ENCODE measurements around the gene CFLAR. TPM values are rescaled to one million over a fixed set of nuclear protein-coding genes. Genes with fewer than 3 reads are reported as not detected.
A peak's percentile ranks its signal among the peaks of the same experiment; 100 is the strongest.

Gene CFLAR
- total and polyA plus RNA-seq, 2 experiments from 2014 or later: 5.1 to 13.5 TPM

DNA sequence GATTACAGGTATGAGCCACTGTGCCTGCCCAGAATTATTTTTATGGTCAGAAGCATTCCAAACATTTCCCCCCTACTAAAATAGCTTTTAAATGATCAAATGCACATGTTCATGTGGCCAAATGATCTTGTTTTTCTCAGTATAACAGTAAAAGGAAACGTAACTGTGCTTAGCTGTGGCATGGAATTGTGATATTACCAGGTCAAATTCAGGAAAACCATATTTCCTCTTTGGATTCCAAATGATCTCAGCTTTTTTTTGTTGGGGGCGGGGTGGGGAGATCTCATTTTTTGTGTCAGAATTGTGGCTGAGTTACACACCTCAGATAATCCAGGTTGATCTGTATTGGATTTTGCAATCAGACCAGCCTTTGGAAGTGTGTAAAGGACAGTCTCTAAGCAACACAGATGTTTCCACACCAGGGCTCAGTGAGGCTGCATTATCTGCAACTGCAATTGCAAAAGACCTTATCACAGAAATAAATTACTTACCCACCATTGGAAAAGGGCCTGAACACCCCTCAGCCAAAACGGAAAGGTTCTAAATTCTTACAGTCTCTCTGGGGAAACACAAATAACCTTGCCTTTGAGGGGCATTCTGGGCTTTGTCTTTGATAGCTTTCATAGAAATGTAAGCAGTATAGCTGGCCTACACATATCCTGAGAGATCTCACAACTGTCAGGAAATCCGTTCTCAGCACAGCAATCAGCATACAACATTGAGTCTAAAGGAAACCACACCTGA lies 75.3 kb downstream of the CFLAR start:
- Histone ChIP-seq H3K27me3 (no peaks in the 10 kb centered on the region), H3K9me3 (ENCODE audit: low read depth) (no peaks in the 10 kb centered on the region), H3K4me1 (ENCODE audit: low read depth) (no peaks in the 10 kb centered on the region), H3K27ac (peak overlapping the region; percentile 48), H3K36me3 (no peaks in the 10 kb centered on the region), H3K4me3 (no peak overlapping the region)
- peak in 1 of 2 donors; percentile 87 for DNase-seq (ENCODE audit: low read depth in 1 of 2, low spot score in 1 of 2)
- no peak for TF ChIP-seq CTCF (IDR thresholded peaks at IDR 0.05; ENCODE audit: low read depth, low read length)

GRCh38 chr2:201194097-201194496 lies 78.1 kb downstream of the CFLAR start:
- Histone ChIP-seq H3K36me3 (no peaks in the 10 kb centered on the region), H3K27ac (no peak overlapping the region), H3K4me1 (ENCODE audit: low read depth) (no peaks in the 10 kb centered on the region), H3K9me3 (ENCODE audit: low read depth) (no peaks in the 10 kb centered on the region), H3K4me3 (no peak overlapping the region), H3K27me3 (no peaks in the 10 kb centered on the region)
- no peak for DNase-seq (ENCODE audit: low read depth in 1 of 2, low spot score in 1 of 2)
- no peak for TF ChIP-seq CTCF (IDR thresholded peaks at IDR 0.05; ENCODE audit: low read depth, low read length)

GRCh38 chr2:201195331-201195730 lies 79.4 kb downstream of the CFLAR start:
- no peaks in the 10 kb centered on the region for H3K36me3 ChIP-seq
- no peak overlapping the region for H3K4me3 ChIP-seq
- no peak for TF ChIP-seq CTCF (IDR thresholded peaks at IDR 0.05; ENCODE audit: low read depth, low read length)
- H3K27me3 ChIP-seq: no peaks in the 10 kb centered on the region
- H3K9me3 ChIP-seq (ENCODE audit: low read depth): no peaks in the 10 kb centered on the region
- DNase-seq (ENCODE audit: low read depth in 1 of 2, low spot score in 1 of 2): no peak
- no peaks in the 10 kb centered on the region for H3K4me1 ChIP-seq (ENCODE audit: low read depth)
- no peak overlapping the region for H3K27ac ChIP-seq

- H3K27me3 ChIP-seq: no peaks in the 10 kb centered on the region
- no peak for DNase-seq (ENCODE audit: low read depth in 1 of 2, low spot score in 1 of 2)
- H3K36me3 ChIP-seq: no peaks in the 10 kb centered on the region
- TF ChIP-seq CTCF (IDR thresholded peaks at IDR 0.05; ENCODE audit: low read depth, low read length): no peak
- no peaks in the 10 kb centered on the region for H3K9me3 ChIP-seq (ENCODE audit: low read depth)
- no peak overlapping the region for H3K4me3 ChIP-seq
- no peaks in the 10 kb centered on the region for H3K4me1 ChIP-seq (ENCODE audit: low read depth)
- no peak overlapping the region for H3K27ac ChIP-seq
Measured at GRCh38 chr2:201196003-201196402, 80.0 kb downstream of the CFLAR start.

DNA sequence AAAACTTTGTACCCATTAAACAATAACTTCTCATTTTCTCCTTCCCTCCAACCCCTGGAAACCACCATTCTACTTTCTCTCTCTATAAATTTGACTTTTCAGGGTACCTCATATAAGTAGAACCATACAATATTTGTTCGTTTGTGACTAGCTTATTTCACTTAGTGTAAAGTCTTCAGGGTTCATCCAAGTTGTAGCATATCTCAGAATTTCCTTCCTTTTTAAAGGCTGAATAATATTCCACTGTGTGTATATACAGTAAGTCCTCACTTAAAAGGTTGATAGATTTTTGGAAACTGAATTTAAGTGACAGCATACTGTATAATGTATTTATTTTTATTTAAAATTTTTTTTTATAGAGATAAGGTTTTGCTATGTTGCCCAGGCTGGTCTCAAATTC lies 80.8 kb downstream of the CFLAR start:
- DNase-seq (ENCODE audit: low read depth in 1 of 2, low spot score in 1 of 2): no peak
- no peak for TF ChIP-seq CTCF (IDR thresholded peaks at IDR 0.05; ENCODE audit: low read depth, low read length)
- Histone ChIP-seq H3K9me3 (ENCODE audit: low read depth) (no peaks in the 10 kb centered on the region), H3K4me1 (ENCODE audit: low read depth) (no peaks in the 10 kb centered on the region), H3K27ac (no peak overlapping the region), H3K27me3 (no peaks in the 10 kb centered on the region), H3K36me3 (no peaks in the 10 kb centered on the region), H3K4me3 (no peak overlapping the region)
